ENCODE data around the gene HBG1. TPM values are rescaled to one million over a fixed set of nuclear protein-coding genes. Genes with fewer than 3 reads are reported as not detected.
"Not testable (repeated sequence)": the region's sequence is repeated elsewhere in the genome, so short reads cannot be mapped to it uniquely, and the experiment has no call there.

Gene HBG1
- total RNA-seq, 2 donors from 2014 or later: not detected

DNA sequence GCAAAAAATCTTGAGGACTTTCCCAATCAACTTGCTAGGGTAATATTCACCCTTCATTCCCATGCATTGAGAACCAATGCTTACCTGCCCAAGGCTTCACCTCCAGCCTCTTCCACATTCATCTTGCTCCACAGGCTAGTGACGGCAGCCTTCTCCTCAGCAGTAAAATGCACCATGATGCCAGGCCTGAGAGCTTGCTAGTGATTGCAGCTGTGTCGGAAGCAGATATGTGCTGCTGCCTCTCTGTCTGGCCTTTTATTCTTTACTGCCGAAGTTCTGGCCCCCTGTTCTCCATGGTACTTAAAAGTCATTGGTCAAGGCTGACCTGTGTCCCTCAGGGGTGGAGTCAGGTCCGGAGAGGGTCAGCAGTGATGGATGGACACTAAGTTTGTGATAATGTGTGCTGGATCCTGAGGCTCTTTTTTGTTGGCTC lies 20.1 kb upstream of the HBG1 start, which contains the start of gene HBE1:
HBE1 (minus strand) TSS at position 231 of the 433 bp plus-strand sequence; CDS start at position 176, 55 bp downstream.
- Mint-ChIP-seq H3K27me3 (peaks cover 7% of the 10 kb centered on the region), H3K4me1 (no peaks in the 10 kb centered on the region), H3K4me3 (no peak within 1 kb of the TSS), H3K36me3 (ENCODE audit: low read depth) (no peaks in the 10 kb centered on the region), H3K27ac (no peak within 1 kb of the TSS)
- H3K9me3 ChIP-seq (ENCODE audit: control insufficient read depth, low read length, poor library complexity, severe bottlenecking): no peaks in the 10 kb centered on the region
- ATAC-seq (no peak), DNase-seq (no peak)

DNA sequence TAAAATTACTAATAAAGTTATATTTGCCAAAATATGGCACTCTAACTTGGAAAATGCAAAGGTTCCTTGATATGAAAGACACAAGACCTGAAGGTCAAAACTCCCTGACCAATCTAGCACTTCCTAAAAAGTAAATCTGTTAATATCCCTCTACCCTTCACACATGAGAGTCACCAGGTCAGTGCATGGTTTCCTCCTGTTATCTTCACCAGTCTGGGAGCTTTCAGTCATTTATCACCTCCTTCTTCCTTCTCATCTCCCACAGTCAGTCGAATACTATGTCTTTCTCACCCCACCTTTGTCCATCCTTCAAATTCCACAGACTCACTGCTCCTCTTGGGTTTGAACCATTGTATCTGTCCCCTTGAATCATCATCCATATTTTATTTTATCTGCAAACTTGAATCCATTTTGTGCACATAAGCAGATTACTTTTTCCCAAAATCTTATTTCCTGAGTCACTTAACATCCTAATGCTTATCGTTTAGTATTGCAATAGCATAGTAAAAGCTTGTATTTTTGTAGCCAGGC lies 17.4 kb upstream of the HBG1 start:
- DNase-seq (no peak), ATAC-seq (no peak)
- no peaks in the 10 kb centered on the region for H3K36me3 Mint-ChIP-seq (ENCODE audit: low read depth)
- H3K27me3 Mint-ChIP-seq: peaks cover 7% of the 10 kb centered on the region
- no peaks in the 10 kb centered on the region for H3K4me1 Mint-ChIP-seq
- no peaks in the 10 kb centered on the region for H3K9me3 ChIP-seq (ENCODE audit: control insufficient read depth, low read length, poor library complexity, severe bottlenecking)
- H3K27ac Mint-ChIP-seq: no peak overlapping the region
- no peak overlapping the region for H3K4me3 Mint-ChIP-seq

DNA sequence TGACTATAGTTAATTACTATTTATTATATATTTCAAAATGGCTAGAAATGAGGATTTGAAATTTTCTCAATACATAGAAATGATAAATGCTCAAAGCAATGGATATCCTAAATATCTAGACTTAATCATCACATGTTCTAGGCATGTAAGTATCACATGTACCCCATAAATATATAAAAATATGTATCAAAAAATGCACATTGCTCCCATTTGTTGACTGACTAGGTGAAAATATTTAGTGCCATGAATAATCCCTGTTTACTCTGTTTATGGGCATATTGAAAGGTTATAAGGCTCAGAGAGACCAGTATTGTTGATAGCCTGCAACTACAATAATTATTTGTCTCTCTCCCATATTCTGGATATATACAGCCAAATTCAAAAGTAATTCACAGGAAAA lies 17.0 kb upstream of the HBG1 start:
- no peaks in the 10 kb centered on the region for H3K4me1 Mint-ChIP-seq
- H3K9me3 ChIP-seq (ENCODE audit: control insufficient read depth, low read length, poor library complexity, severe bottlenecking): no peaks in the 10 kb centered on the region
- no peaks in the 10 kb centered on the region for H3K36me3 Mint-ChIP-seq (ENCODE audit: low read depth)
- H3K4me3 Mint-ChIP-seq: no peak overlapping the region
- DNase-seq (no peak), ATAC-seq (no peak)
- H3K27me3 Mint-ChIP-seq: peaks cover 7% of the 10 kb centered on the region
- H3K27ac Mint-ChIP-seq: no peak overlapping the region

DNA sequence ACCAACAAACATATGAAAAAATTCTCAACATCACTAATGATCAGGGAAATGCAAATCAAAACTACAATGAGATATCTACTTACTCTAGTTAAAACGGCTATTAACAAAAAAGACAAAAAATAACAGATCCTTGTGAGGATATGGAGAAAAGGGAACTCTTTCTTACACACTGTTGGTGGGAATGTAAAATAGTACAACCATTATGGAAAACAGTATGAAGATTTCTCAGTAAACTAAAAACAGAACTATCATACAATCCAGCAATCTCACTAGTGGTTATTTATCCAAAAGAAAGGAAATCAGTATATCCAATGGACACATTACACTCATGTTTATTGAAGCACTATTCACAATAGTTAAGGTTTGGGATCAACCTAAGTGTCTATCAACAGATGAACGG lies 16.2 kb upstream of the HBG1 start:
- DNase-seq (no peak), ATAC-seq (no peak)
- H3K4me1 Mint-ChIP-seq: no peaks in the 10 kb centered on the region
- no peaks in the 10 kb centered on the region for H3K36me3 Mint-ChIP-seq (ENCODE audit: low read depth)
- no peak overlapping the region for H3K4me3 Mint-ChIP-seq
- H3K27me3 Mint-ChIP-seq: peaks cover 7% of the 10 kb centered on the region
- no peak overlapping the region for H3K27ac Mint-ChIP-seq
- H3K9me3 ChIP-seq (ENCODE audit: control insufficient read depth, low read length, poor library complexity, severe bottlenecking): no peaks in the 10 kb centered on the region

DNA sequence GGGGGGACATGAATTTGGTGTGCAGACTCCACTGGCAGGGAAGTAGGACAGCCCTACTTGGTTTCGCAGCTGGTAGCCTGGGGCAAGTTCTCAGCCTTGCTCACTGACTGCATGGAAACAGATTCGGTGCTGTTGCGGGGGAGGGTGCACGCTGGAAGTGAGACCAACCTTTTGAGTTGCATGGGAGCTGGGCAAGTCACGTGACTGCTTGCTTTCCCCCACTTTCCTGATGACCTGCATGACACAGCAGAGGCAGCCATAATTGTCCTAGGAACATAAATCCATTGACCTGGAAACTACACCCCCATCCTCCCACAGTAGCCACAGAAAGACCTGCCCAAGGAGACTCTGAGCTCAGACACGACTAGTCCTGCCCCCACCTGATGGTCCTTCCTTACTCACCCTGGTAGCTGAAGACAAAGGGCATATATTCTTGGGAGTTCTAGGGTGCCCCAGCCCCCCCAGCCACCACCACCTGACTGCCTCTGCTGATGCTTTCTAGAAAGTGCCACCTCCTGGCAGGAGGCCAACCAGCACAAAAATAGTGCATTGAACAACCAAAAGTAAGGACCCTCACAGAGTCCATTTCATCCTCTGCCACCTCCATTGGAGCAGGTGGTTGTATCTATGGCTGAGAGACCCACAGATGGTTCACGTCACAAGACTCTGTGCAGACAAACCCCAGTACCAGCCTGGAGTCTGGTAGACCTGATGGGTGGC lies 9.0 kb upstream of the HBG1 start:
- Mint-ChIP-seq H3K4me3 (no peak overlapping the region), H3K27me3 (peaks cover 9% of the 10 kb centered on the region), H3K27ac (no peak overlapping the region), H3K36me3 (ENCODE audit: low read depth) (no peaks in the 10 kb centered on the region), H3K4me1 (no peaks in the 10 kb centered on the region)
- H3K9me3 ChIP-seq (ENCODE audit: control insufficient read depth, low read length, poor library complexity, severe bottlenecking): no peaks in the 10 kb centered on the region
- DNase-seq: no peak
- no peak for ATAC-seq

DNA sequence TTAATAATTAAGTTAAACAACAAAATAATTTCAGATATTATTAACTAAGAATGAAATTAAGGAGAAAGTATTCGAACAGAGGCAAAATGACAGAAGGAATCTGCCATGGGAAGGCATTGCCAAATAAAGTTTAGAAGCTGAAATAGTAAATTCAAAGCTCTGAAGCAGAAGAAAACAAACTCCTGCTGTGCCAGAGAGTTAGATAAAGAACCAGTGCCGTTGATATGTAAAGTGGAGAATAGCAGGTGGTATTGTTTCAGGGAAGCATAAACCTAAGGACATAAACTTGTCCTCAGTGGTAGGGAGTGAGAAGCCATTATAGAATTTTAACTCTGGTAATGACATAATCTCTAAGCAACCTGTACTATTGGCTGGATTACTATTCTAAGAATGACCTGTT lies 7.6 kb upstream of the HBG1 start:
- no peak overlapping the region for H3K4me3 Mint-ChIP-seq
- H3K27ac Mint-ChIP-seq: no peak overlapping the region
- H3K4me1 Mint-ChIP-seq: no peaks in the 10 kb centered on the region
- ATAC-seq: no peak
- no peaks in the 10 kb centered on the region for H3K36me3 Mint-ChIP-seq (ENCODE audit: low read depth)
- H3K9me3 ChIP-seq (ENCODE audit: control insufficient read depth, low read length, poor library complexity, severe bottlenecking): no peaks in the 10 kb centered on the region
- peaks cover 12% of the 10 kb centered on the region for H3K27me3 Mint-ChIP-seq
- DNase-seq: no peak

DNA sequence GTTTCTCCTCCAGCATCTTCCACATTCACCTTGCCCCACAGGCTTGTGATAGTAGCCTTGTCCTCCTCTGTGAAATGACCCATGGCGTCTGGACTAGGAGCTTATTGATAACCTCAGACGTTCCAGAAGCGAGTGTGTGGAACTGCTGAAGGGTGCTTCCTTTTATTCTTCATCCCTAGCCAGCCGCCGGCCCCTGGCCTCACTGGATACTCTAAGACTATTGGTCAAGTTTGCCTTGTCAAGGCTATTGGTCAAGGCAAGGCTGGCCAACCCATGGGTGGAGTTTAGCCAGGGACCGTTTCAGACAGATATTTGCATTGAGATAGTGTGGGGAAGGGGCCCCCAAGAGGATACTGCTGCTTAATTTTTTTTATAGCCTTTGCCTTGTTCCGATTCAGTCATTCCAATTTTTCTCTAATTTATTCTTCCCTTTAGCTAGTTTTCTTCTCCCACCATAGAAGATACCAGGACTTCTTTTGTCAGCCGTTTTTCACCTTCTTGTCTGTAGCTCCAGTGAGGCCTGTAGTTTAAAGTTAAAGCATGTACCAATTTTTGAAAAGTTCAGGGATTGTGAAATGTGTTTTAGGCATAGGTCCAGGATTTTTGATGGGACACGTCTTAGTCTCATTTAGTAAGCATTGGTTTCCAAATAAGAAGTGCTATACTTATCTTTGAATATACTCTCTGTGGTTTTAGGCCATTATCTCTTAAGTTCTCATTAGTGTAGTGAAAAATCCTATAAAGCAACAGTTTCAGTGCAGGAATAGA lies 5.2 kb upstream of the HBG1 start, which contains the start of gene HBG2:
HBG2 (minus strand) TSS at position 136 of the 768 bp plus-strand sequence; CDS start at position 83, 53 bp downstream.
- not testable (repeated sequence) for ATAC-seq; H3K4me1 Mint-ChIP-seq; H3K4me3 Mint-ChIP-seq; DNase-seq; H3K9me3 ChIP-seq (ENCODE audit: control insufficient read depth, low read length, poor library complexity, severe bottlenecking); H3K36me3 Mint-ChIP-seq (ENCODE audit: low read depth); H3K27ac Mint-ChIP-seq
- H3K27me3 Mint-ChIP-seq: peaks cover 30% of the 10 kb centered on the region

DNA sequence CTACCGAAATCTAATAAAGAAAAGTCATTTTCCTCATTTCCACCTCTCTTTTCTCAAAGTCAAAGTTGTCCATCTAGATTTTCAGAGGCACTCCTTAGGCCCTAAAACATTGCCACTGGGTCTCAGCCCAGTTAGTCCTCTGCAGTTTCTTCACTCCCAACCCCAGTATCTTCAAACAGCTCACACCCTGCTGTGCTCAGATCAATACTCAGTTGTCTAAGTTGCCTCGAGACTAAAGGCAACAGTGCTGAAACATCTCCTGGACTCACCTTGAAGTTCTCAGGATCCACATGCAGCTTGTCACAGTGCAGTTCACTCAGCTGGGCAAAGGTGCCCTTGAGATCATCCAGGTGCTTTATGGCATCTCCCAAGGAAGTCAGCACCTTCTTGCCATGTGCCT lies 4.4 kb upstream of the HBG1 start:
- not testable (repeated sequence) for ATAC-seq; H3K4me3 Mint-ChIP-seq; H3K36me3 Mint-ChIP-seq (ENCODE audit: low read depth); DNase-seq; H3K9me3 ChIP-seq (ENCODE audit: control insufficient read depth, low read length, poor library complexity, severe bottlenecking); H3K27ac Mint-ChIP-seq; H3K4me1 Mint-ChIP-seq
- peaks cover 30% of the 10 kb centered on the region for H3K27me3 Mint-ChIP-seq

DNA sequence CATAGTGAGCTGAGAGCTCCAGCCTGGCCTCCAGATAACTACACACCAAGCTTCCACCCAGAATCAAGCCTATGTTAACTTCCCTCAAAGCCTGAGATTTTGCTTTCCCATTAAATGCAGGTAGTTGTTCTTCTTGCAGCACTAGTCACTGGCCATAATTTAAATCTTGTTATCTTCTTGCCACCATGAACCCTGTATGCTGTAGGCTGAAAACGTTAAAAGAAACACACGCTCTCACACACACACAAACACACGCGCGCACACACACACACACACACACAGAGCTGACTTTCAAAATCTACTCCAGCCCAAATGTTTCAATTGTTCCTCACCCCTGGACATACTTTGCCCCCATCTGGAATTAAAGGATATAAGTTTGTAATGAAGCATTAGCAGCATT lies 3.8 kb upstream of the HBG1 start:
- DNase-seq; H3K9me3 ChIP-seq (ENCODE audit: control insufficient read depth, low read length, poor library complexity, severe bottlenecking); H3K36me3 Mint-ChIP-seq (ENCODE audit: low read depth); H3K4me1 Mint-ChIP-seq; H3K27ac Mint-ChIP-seq; H3K4me3 Mint-ChIP-seq; ATAC-seq: not testable (repeated sequence)
- H3K27me3 Mint-ChIP-seq: peaks cover 30% of the 10 kb centered on the region

DNA sequence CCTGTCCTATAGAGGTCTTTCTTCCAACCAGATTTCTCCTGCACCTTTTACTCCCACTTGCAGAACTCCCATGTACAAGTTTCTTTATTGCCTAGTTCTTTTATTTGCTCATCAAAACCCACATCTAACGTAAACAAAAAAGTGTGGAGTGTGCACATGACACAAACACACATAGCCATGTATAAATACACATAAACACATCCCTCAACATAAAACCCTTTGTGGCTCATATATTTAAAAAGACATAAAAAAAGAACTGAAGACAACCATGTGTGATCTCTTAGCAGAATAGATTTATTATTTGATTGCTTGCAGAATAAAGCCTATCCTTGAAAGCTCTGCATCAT lies 3.2 kb upstream of the HBG1 start:
- DNase-seq: no peak
- Mint-ChIP-seq H3K27me3 (peaks cover 30% of the 10 kb centered on the region), H3K27ac (no peak overlapping the region), H3K4me3 (no peak overlapping the region), H3K36me3 (ENCODE audit: low read depth) (no peaks in the 10 kb centered on the region), H3K4me1 (no peaks in the 10 kb centered on the region)
- no peak for ATAC-seq
- H3K9me3 ChIP-seq (ENCODE audit: control insufficient read depth, low read length, poor library complexity, severe bottlenecking): no peaks in the 10 kb centered on the region

DNA sequence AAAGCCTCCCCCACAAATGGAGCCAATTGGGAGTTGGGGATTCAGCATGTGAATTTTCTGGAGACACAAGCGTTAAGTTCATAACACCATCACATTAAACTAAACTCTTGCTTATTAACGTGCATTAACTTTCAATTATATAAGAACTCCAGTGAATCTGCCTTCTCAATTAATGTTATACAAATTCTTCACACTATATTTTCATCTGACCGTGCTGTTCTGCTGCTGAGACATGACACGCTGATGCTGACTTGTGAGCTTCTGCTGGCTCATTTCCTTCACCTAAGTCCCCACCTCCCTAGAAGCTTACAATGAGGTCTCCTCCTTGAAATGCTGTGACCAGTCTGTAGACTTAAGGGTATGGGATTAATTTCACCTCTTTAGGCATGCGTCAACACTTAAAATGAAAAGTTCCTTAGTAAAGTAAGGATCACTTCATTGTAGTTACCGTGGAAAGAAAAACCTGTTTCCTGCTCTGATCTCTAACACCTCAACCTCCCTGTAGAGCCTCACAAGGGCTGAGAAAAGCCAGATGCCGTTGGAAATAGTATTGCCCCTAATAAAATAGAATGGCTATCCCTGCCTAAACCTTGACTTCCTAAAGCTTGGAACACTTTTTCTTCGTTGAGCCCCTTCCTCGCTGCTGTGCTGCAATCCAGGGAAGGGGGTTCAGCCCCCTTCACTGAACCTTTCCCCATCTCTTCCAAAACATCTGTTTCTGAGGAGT lies 2.7 kb upstream of the HBG1 start:
- Mint-ChIP-seq H3K4me1 (no peaks in the 10 kb centered on the region), H3K27ac (no peak overlapping the region), H3K27me3 (peaks cover 30% of the 10 kb centered on the region), H3K36me3 (ENCODE audit: low read depth) (no peaks in the 10 kb centered on the region), H3K4me3 (no peak overlapping the region)
- DNase-seq (no peak), ATAC-seq (no peak)
- no peaks in the 10 kb centered on the region for H3K9me3 ChIP-seq (ENCODE audit: control insufficient read depth, low read length, poor library complexity, severe bottlenecking)

DNA sequence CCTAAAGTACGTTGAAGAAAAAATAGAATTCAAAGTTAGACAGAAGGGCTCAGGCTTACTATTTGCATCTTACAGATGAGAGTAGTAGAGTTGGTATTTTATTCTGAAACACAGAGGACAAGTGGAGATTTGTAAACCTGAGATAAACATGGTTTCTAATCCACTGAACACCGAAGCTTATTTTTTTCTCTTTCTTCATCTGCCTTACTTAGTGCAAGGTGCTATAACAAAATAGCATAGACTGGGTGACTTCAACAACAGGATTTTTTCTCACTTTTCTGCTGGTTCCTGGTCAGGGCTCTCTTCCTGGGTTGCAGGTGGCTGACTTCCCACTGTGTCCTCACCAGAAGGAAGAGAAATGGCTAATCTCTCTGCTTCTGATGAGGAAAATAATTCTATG lies 2.1 kb upstream of the HBG1 start:
- no peaks in the 10 kb centered on the region for H3K9me3 ChIP-seq (ENCODE audit: control insufficient read depth, low read length, poor library complexity, severe bottlenecking)
- no peak overlapping the region for H3K27ac Mint-ChIP-seq
- peaks cover 32% of the 10 kb centered on the region for H3K27me3 Mint-ChIP-seq
- H3K4me1 Mint-ChIP-seq: no peaks in the 10 kb centered on the region
- no peaks in the 10 kb centered on the region for H3K36me3 Mint-ChIP-seq (ENCODE audit: low read depth)
- no peak for ATAC-seq
- H3K4me3 Mint-ChIP-seq: no peak overlapping the region
- DNase-seq: no peak

DNA sequence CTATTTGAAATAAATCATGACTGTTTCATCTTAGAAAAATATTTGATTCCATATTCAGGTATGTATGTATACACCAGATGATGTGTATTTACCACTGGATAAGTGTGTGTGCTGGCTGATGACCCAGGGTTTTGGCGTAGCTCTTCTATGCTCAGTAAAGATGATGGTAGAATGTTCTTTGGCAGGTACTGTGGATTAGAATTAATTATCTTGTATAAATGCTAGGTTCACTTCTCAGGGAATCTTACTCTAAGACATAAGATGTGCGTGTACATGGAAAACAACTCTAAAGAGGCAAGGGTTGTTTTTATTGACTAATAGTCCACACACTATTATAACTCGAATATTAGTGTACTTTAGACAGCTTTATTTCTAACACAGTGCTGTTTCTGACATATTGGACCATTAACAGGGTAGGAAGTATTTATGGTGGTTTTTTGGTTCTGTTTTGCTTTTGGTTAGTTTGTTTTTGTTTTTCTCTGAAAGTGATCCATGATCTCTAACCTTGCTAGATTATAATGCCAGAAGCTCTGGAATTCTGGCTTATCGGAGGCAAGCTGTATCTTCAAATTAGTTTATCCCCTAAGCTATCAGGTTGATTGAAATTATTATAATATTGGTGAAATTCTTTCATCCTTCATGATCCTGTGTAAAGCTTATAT lies 1.0 kb upstream of the HBG1 start:
- ATAC-seq (no peak), DNase-seq (no peak)
- Mint-ChIP-seq H3K27me3 (peaks cover 38% of the 10 kb centered on the region), H3K4me3 (no peak overlapping the region), H3K36me3 (ENCODE audit: low read depth) (no peaks in the 10 kb centered on the region), H3K27ac (no peak overlapping the region), H3K4me1 (no peaks in the 10 kb centered on the region)
- H3K9me3 ChIP-seq (ENCODE audit: control insufficient read depth, low read length, poor library complexity, severe bottlenecking): no peaks in the 10 kb centered on the region

All from T-helper 17 cell (primary cell).